ENCODE measurements around the gene DHX30.

DHX30 gene

GRCh38 chr3:47804577-47804976, 1.6 kb downstream of the DHX30 start:
- in situ Hi-C loops (cut with HindIII; ENCODE audit: low sequenced_read_pairs): no loop called here

GRCh38 chr3:47813551-47814177, 10.7 kb downstream of the DHX30 start:
- in situ Hi-C loops (cut with HindIII; ENCODE audit: low sequenced_read_pairs): no loop called here

GRCh38 chr3:47817609-47818008, 14.7 kb downstream of the DHX30 start:
- in situ Hi-C loops (cut with HindIII; ENCODE audit: low sequenced_read_pairs): loop anchor here (5.0 kb wide), 1 partner anchor 340 kb away; no protein-coding TSS in a partner anchor

DNA sequence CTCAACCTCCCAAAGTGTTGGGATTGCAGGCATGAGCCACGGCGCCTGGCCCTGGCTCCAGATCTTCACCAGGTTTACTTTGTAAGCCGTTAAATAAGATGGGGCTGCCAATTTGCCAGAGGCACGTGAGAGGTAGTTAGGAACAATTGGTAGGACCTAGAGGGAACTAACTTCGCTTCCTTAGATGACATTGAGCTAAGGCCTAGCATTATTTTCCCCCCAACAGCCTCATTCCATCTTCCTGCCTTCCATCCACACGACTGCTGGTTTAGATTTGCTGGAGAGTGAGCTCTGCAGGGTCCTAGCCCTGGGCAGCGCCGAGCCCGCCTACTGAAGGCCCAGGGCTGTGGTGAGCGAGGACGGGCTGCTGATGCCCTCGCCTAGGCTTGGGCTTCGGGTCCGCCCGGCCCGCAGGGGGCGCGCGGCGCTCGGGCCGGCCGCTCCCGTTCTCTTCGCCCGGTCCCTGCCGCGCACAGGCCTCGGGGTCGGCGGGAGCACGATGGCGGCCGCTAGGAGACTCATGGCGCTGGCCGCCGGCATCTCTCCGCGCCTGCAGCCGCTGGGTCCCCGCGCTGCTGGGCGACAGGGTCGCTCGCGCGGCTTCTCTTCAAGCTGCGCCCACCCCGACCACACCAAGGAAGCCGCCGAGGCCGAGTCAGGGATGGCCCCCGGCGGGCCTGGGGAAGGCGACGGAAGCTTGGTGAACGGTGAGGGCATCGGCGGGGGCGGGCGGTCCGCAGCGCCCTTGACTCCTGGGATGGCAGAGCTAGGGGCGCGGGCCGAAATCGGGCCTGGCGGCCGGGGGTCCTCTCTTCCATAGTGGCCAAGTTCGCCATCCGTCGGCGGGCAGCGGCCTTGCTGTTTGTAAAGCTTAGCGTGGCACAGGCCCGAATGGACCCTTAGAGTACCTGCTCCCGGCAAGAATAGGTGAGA, 21.9 kb downstream of the DHX30 start:
- in situ Hi-C loops (cut with HindIII; ENCODE audit: low sequenced_read_pairs): loop anchor here (5.0 kb wide), 3 partner anchors 67 to 167 kb away; no protein-coding TSS in a partner anchor

GRCh38 chr3:47825590-47825989, 22.7 kb downstream of the DHX30 start:
- in situ Hi-C loops (cut with HindIII; ENCODE audit: low sequenced_read_pairs): loop anchor here (5.0 kb wide), 3 partner anchors 67 to 167 kb away; no protein-coding TSS in a partner anchor

- in situ Hi-C loops (cut with HindIII; ENCODE audit: low sequenced_read_pairs): loop anchor here (5.0 kb wide), 3 partner anchors 63 to 163 kb away; no protein-coding TSS in a partner anchor
These were observed 26.5 kb downstream of the DHX30 start for GRCh38 chr3:47829482-47829881.

DNA sequence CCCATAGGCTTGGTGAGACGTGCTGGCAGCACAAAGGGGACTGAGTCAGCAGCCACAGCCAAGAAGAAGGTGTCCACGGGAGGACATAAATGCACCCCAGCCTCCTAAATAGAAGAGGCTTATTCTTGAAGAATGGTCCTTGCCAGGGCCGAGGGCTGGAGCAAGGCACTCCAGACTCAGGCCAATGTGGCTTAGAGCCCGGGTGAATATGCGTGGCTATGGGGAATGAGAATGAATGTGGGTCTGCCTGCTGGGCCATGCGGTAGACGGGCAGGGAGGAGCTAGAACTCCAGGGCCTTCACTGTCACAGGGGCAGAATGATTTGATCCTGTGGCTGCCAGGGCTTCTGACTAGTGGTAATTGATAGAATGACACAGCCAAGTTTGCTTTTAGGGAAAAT, 34.0 kb downstream of the DHX30 start:
- in situ Hi-C loops (cut with HindIII; ENCODE audit: low sequenced_read_pairs): no loop called here

- in situ Hi-C loops (cut with HindIII; ENCODE audit: low sequenced_read_pairs): no loop called here
These were observed 35.6 kb downstream of the DHX30 start for GRCh38 chr3:47838503-47838902.

GRCh38 chr3:47841786-47842349, 38.9 kb downstream of the DHX30 start:
- in situ Hi-C loops (cut with HindIII; ENCODE audit: low sequenced_read_pairs): no loop called here

DNA sequence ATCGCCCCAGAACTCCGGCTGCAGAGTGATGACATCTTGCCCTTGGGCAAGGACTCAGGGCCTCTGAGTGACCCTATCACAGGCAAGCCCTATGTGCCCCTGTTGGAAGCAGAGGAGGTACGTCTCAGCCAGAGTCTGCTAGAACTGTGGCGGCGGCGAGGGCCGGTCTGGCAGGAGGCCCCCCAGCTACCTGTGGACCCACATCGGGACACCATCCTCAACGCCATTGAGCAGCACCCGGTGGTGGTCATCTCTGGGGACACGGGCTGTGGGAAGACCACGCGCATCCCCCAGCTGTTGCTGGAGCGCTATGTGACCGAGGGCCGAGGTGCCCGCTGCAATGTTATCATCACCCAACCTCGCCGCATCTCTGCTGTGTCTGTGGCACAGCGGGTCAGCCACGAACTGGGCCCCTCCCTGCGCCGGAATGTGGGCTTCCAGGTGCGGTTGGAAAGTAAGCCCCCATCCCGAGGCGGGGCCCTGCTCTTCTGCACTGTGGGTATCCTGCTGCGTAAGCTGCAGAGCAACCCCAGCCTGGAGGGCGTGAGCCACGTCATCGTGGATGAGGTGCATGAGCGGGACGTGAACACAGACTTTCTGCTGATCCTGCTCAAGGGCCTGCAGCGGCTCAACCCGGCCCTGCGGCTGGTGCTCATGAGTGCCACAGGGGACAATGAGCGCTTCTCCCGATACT, 43.4 kb downstream of the DHX30 start:
- in situ Hi-C loops (cut with HindIII; ENCODE audit: low sequenced_read_pairs): no loop called here

DNA sequence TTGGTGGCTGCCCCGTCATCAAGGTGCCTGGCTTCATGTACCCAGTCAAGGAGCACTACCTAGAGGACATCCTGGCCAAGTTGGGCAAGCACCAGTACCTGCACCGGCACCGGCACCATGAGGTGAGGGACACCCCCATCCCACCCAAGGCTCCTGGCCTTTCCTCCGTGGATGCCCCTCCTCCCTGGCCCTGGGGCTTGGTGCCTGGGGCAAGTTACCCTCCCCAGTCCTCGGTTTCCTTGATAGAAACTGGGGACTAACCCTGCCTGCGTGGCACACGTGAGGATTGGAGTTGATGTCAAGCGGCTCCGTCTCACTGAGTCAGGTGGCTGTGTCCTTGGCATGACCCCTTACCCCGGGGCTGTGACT, 43.9 kb downstream of the DHX30 start:
- in situ Hi-C loops (cut with HindIII; ENCODE audit: low sequenced_read_pairs): no loop called here

DNA sequence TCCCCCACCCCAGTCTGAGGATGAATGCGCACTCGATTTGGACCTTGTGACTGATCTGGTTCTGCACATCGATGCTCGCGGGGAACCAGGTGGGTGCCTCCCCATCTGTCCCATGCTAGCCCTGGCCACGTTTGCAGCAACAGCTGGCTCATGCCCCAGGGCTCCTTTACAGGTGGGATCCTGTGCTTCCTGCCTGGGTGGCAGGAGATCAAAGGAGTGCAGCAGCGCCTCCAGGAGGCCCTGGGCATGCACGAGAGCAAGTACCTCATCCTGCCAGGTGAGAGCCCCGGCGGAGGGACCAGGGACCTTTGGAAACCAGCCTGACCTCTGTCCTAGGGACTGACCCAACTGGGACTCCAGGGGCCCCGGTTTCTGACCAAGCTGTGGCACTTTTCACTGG, 44.3 kb downstream of the DHX30 start:
- in situ Hi-C loops (cut with HindIII; ENCODE audit: low sequenced_read_pairs): no loop called here

GRCh38 chr3:47847801-47848518, 45.0 kb downstream of the DHX30 start:
- in situ Hi-C loops (cut with HindIII; ENCODE audit: low sequenced_read_pairs): no loop called here

DNA sequence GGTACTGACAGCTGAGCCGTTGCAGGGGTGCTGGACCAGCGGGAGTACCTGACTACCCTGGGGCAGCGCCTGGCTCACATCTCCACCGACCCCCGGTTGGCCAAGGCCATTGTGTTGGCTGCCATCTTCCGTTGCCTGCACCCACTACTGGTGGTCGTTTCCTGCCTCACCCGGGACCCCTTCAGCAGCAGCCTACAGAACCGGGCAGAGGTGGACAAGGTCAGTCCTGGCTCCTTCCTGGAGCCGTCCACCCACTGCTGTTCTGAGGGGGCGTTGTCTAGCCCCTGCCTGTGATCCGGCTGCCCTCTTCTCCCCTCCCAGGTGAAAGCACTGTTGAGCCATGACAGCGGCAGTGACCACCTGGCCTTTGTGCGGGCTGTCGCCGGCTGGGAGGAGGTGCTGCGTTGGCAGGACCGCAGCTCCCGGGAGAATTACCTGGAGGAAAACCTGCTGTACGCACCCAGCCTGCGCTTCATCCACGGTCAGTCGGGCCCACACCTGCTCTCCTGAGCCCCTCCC, 45.7 kb downstream of the DHX30 start:
- in situ Hi-C loops (cut with HindIII; ENCODE audit: low sequenced_read_pairs): no loop called here

DNA sequence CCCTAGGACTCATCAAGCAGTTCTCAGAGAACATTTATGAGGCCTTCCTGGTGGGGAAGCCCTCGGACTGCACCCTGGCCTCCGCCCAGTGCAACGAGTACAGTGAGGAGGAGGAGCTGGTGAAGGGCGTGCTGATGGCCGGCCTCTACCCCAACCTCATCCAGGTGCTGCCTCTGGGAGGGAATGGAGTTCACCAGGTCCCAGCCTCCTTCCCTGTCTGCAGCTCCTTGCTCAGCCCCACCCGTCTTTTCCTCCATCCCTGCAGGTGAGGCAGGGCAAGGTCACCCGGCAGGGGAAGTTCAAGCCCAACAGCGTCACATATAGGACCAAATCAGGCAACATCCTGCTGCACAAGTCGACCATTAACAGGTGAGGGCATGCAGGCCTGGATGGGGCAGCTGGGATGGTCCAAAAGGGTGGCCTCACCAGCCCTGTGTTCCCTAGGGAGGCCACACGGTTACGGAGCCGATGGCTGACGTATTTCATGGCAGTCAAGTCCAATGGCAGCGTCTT, 46.3 kb downstream of the DHX30 start:
- in situ Hi-C loops (cut with HindIII; ENCODE audit: low sequenced_read_pairs): no loop called here

DNA sequence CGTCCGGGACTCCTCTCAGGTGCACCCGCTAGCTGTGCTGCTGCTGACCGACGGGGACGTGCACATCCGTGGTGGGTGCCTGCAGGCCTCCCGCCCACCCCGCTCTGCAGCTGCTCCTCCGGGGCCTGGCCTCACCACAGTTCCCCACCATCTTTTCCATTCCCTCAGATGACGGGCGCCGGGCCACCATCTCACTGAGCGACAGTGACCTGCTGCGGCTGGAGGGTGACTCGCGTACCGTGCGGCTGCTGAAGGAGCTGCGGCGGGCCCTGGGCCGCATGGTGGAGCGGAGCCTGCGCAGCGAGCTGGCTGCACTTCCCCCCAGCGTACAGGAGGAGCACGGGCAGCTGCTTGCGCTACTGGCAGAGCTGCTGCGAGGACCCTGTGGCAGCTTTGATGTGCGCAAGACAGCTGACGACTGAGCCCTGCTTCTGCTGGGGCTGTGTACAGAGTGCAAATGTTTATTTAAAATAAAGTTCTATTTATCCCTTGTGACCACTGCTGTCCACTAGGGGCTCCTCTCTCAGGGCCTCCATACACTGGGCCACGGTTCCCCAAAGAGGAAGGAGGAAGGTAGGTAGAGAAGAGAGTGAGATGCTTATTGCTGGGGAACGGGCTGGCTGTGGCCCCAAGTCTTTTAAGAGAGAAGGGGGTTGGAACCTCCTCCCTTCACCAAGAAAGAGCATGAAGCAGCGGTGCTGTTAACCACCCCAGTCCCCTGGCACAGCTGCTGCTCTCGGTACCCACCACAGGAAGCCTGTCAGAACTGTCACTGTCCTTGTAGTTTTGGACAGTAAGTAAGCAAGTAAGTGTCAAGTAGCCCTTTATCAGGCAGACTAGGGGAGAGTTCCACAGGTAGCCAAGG, 47.0 kb downstream of the DHX30 start:
- in situ Hi-C loops (cut with HindIII; ENCODE audit: low sequenced_read_pairs): no loop called here

- in situ Hi-C loops (cut with HindIII; ENCODE audit: low sequenced_read_pairs): no loop called here
These were observed 47.8 kb downstream of the DHX30 start for GRCh38 chr3:47850564-47851410.
